ENCODE measurements around the gene EXOC1L.

EXOC1L gene, protein sequence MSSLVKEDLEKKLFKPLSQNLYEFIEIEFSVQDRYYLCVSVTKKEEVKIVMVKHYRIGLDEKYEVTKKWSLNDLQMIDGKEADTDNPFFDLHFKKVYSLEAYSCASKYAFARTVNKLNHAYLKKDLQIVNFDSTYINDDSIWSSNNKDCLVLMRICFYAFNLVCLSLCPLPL

DNA sequence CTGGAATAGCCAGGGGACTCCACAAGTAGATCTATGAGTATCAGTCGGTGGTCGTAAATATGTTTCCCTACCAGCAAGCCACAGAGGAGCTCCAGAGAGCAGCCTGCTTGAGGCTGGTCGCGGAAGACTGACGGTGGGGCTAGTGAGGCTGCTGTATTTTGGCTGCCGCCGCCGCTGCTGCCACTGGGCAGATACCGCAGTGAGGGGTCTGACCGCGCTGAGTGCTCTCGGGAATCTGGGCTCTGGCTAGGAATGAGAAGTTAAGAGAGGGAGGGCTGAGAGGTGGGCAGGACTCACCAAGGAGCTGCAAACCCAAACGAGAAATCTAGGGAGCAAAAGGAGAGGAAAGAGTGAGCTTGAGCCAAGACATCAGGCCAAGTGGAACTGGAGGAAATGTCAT, at the start of gene EXOC1L:
TSS of gene EXOC1L (plus strand) at position 157 of the 400 bp plus-strand sequence. CDS start at position 394, 237 bp downstream.
- peak; percentile 70 for DNase-seq
- Mint-ChIP-seq H3K27me3 (ENCODE audit: low read depth, poor library complexity) (no peaks in the 10 kb centered on the region), H3K27ac (no peak within 1 kb of the TSS), H3K4me3 (peak within 1 kb of the TSS; percentile 79), H3K4me1 (peaks cover 6% of the 10 kb centered on the region), H3K9me3 (peaks cover 12% of the 10 kb centered on the region), H3K36me3 (ENCODE audit: low read depth) (no peaks in the 10 kb centered on the region)
- TF ChIP-seq, protein P1, sequence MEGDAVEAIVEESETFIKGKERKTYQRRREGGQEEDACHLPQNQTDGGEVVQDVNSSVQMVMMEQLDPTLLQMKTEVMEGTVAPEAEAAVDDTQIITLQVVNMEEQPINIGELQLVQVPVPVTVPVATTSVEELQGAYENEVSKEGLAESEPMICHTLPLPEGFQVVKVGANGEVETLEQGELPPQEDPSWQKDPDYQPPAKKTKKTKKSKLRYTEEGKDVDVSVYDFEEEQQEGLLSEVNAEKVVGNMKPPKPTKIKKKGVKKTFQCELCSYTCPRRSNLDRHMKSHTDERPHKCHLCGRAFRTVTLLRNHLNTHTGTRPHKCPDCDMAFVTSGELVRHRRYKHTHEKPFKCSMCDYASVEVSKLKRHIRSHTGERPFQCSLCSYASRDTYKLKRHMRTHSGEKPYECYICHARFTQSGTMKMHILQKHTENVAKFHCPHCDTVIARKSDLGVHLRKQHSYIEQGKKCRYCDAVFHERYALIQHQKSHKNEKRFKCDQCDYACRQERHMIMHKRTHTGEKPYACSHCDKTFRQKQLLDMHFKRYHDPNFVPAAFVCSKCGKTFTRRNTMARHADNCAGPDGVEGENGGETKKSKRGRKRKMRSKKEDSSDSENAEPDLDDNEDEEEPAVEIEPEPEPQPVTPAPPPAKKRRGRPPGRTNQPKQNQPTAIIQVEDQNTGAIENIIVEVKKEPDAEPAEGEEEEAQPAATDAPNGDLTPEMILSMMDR (IDR thresholded peaks at IDR 0.05) = no peak

DNA sequence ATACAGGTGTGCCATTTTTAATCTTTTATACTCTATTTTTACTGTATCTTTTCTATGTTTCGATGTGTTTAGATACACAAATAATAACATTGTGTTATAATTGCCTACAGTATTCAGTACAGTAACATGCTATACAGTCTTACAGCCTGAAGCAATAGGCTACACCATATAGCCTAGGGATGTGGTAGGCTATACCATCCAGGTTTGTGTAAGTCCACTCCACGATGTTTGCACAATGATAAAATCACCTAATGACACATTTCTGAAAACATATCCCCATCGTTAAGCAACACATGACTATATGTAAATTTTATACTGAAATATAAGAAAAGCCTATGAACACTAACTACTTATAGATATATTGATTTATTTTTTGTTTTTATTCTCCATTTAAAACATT, 48.9 kb upstream of the EXOC1L start:
- TF ChIP-seq, protein P1 (IDR thresholded peaks at IDR 0.05) = no peak
- Mint-ChIP-seq H3K27me3 (ENCODE audit: low read depth, poor library complexity) (no peaks in the 10 kb centered on the region), H3K4me1 (peaks cover 11% of the 10 kb centered on the region), H3K4me3 (no peak overlapping the region), H3K27ac (no peak overlapping the region), H3K36me3 (ENCODE audit: low read depth) (no peaks in the 10 kb centered on the region), H3K9me3 (no peaks in the 10 kb centered on the region)
- no peak for DNase-seq

DNA sequence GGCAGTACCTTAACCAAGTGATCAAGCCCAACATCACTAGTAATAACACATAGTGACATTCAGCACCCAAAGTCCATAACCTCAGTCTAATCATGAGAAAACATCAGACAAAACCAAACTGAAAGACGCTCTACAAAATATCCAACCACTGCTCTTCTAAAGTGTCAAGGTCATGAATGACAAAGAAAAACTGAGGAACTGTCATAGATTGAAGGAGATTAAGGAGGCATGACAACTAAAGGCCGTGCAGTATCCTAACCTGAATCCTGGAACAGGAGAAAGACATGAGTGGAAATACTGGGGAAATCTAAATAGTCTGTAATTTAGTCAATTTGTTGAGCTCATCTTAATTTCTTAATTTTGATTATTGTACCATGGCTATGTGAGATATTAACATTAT, 38.2 kb upstream of the EXOC1L start:
- H3K4me1 Mint-ChIP-seq = no peaks in the 10 kb centered on the region
- no peak for DNase-seq
- peaks cover 7% of the 10 kb centered on the region for H3K9me3 Mint-ChIP-seq
- H3K27ac Mint-ChIP-seq = no peak overlapping the region
- H3K27me3 Mint-ChIP-seq (ENCODE audit: low read depth, poor library complexity) = no peaks in the 10 kb centered on the region
- H3K36me3 Mint-ChIP-seq (ENCODE audit: low read depth) = no peaks in the 10 kb centered on the region
- H3K4me3 Mint-ChIP-seq = no peak overlapping the region
- TF ChIP-seq, protein P1 (IDR thresholded peaks at IDR 0.05) = no peak

DNA sequence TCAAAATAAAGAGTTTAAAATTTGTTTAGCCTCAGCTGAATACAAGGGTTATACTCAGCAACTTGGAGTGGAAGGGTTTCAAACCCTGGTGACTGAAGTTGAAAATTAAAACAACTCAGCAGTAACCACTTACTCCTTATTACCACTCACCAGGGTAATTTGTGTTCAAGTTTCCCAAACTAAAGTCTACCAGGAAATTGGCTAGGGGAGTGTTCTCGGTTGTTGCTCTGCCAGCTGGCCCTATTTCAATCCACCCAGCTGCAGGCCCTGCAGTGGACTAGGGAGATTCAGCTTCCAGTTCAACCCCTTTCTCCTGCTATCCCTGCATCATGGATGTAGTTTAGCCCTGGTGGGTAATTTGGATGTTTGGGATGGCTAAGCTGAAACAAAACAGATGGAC, 37.8 kb upstream of the EXOC1L start:
- H3K27ac Mint-ChIP-seq = no peak overlapping the region

DNA sequence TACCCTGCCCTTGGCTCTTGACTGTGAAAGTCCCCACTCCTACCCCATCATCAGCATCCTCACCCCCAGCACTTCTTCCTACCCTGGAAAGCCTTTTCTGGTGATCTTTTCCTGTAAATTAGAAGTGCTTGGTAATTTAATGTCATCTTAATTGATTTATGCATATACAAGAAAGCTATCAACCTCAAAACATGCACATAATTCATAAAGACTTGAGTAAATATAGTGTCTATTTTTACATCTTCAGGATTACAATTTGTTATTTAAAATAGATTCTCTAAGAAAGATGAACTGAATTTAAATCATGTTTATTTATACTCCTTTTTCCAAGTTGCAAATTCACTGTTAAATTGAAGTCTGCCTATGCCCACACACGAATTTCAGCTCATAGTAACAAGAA, 36.0 kb upstream of the EXOC1L start:
- Mint-ChIP-seq H3K27ac (no peak overlapping the region), H3K4me3 (no peak overlapping the region), H3K9me3 (no peaks in the 10 kb centered on the region), H3K36me3 (ENCODE audit: low read depth) (no peaks in the 10 kb centered on the region), H3K27me3 (ENCODE audit: low read depth, poor library complexity) (peaks cover 6% of the 10 kb centered on the region), H3K4me1 (no peaks in the 10 kb centered on the region)
- TF ChIP-seq, protein P1 (IDR thresholded peaks at IDR 0.05) = no peak
- no peak for DNase-seq

More for the DNA sequence above, 37.8 kb upstream of the EXOC1L start:
- no peak for DNase-seq
- H3K4me3 Mint-ChIP-seq = no peak overlapping the region
- TF ChIP-seq, protein P1 (IDR thresholded peaks at IDR 0.05) = no peak
- H3K9me3 Mint-ChIP-seq = peaks cover 4% of the 10 kb centered on the region
- H3K36me3 Mint-ChIP-seq (ENCODE audit: low read depth) = no peaks in the 10 kb centered on the region
- H3K27me3 Mint-ChIP-seq (ENCODE audit: low read depth, poor library complexity) = no peaks in the 10 kb centered on the region
- H3K4me1 Mint-ChIP-seq = no peaks in the 10 kb centered on the region

DNA sequence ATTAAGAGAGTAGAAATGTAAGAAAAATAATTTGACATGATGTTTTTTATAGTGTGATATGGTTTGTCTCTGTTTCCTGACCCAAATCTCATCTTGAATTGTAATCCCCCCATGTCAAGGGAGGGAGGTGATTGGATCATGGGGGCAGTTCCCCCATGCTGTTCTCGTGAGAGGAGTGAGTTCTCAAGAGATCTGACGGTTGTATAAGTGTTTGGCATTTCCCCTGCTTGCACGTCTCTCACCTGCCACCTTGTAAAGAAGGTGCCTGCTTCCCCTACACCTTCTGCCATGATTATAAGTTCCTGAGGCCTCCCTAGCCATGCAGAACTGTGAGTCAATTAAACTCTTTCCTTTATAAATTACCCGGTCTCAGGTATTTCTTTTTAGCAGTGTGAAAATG, 34.8 kb upstream of the EXOC1L start:
- Mint-ChIP-seq H3K27ac (no peak overlapping the region), H3K36me3 (ENCODE audit: low read depth) (no peaks in the 10 kb centered on the region), H3K9me3 (no peaks in the 10 kb centered on the region), H3K4me1 (no peaks in the 10 kb centered on the region), H3K27me3 (ENCODE audit: low read depth, poor library complexity) (peaks cover 10% of the 10 kb centered on the region), H3K4me3 (no peak overlapping the region)
- TF ChIP-seq, protein P1 (IDR thresholded peaks at IDR 0.05) = no peak
- no peak for DNase-seq
